NB4 (cell line): ENCODE measurements around the gene RGS2.

Experiments
- CTCF ChIP-seq: IDR thresholded peaks from one replicate; pipeline ENCODE4 v1.5.1; 2012; ENCODE audit warnings: low read depth, low read length
- MYC ChIP-seq: IDR thresholded peaks from 2 replicates; pipeline ENCODE4 v1.6.1; 2011; ENCODE audit warnings: low read depth, low read length

- TF ChIP-seq CTCF (no peak), MYC (no peak)
Observed at GRCh38 chr1:192808163-192808517, 699 bp upstream of the RGS2 start.
